ENCODE results near the gene AP5S1.
"Not testable (repeated sequence)": the region's sequence is repeated elsewhere in the genome, so short reads cannot be mapped to it uniquely, and the experiment has no call there.

Gene AP5S1

DNA sequence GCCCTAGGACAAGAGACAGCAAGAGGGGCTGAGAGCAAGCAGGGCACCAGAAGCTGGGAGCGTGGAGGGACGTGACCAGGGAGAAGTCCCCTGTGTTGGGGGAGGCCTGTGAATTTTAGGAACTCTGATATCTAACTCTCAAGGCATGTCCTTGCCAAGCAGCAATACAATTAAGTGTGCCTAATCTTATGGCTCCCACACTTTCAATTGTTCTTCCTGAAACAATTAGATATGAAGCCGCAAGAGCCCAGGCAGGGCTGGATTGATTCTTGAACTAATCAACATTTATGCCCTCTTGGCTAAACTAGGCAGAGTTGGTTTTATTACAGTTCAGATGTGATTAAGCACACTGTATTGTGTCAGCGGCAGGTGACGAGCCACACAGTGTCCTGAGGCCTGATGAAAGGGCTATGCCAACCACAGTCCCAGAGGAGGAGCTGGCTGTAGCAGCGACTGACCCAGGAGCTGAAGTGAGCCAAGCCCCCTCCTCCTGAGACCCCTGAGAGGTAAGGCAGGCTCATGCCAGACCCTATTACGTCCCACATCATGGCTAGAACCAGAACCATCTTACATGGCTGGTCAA lies 22.1 kb downstream of the AP5S1 start:
- no peak for DNase-seq (ENCODE audit: extremely low read depth in 1 of 2, low read depth in 1 of 2)

GRCh38 chr20:3843490-3843889 lies 23.1 kb downstream of the AP5S1 start:
- no peak for DNase-seq (ENCODE audit: extremely low read depth in 1 of 2, low read depth in 1 of 2)

DNA sequence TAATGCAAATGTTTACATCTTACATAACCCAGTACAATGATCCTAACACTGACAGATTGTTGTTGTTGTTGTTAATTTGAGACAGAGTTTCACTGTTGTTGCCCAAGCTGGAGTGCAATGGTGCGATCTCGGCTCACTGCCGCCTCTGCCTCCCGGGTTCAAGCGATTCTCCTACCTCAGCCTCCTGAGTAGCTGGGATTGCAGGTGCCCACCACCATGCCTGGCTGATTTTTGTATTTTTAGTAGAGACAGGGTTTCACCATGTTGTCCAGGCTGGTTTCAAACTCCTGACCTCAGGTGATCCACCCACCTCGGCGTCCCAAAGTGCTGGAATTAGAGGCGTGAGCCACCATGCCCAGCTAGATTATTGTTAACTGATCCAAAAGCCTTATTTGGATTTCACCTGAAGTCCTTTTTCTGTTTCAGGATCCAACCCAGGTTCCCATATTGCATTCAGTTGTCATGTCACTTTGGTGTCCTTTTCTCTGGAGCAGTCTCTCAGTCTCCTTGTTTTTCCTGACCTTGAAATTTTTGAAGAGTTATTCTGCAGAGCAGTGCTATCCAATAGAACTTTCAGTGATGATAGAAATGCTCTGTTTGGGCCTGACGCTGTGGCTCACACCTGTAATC lies 23.8 kb downstream of the AP5S1 start:
- not testable (repeated sequence) for DNase-seq (ENCODE audit: extremely low read depth in 1 of 2, low read depth in 1 of 2)

GRCh38 chr20:3846378-3846739 lies 26.0 kb downstream of the AP5S1 start:
- no peak for DNase-seq (ENCODE audit: extremely low read depth in 1 of 2, low read depth in 1 of 2)

- DNase-seq (ENCODE audit: extremely low read depth in 1 of 2, low read depth in 1 of 2) = peak; percentile 78 to 80
These were observed 26.5 kb downstream of the AP5S1 start, which contains the start of gene MAVS for GRCh38 chr20:3846740-3847428. Gene MAVS (plus strand): TSS chr20:3846834. CDS start chr20:3854625, 7,791 bp downstream.

- DNase-seq (ENCODE audit: extremely low read depth in 1 of 2, low read depth in 1 of 2) = no peak
These were observed 27.1 kb downstream of the AP5S1 start for GRCh38 chr20:3847429-3847940.

DNA sequence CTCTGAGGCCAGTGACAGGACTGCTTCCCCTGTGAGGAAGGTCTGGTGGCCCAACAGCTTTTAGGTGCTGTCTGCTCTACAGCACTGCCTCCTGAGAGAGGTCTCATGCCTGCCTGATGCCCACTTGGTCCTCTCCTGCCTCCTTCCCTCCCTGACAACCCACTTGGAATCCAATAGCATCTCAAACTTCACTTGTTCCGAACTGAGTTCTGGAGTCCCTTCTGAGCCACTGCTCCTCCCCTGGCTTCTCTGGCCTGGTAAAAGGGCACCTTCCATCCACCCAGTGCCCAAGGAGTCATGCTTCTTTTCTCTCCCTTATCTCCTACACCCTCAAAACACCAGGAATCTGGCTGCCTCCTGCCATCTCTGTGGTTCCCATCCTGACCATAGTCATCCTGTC lies 28.2 kb downstream of the AP5S1 start:
- DNase-seq (ENCODE audit: extremely low read depth in 1 of 2, low read depth in 1 of 2) = no peak

GRCh38 chr20:3854462-3854871 lies 34.1 kb downstream of the AP5S1 start:
- no peak for DNase-seq (ENCODE audit: extremely low read depth in 1 of 2, low read depth in 1 of 2)

DNA sequence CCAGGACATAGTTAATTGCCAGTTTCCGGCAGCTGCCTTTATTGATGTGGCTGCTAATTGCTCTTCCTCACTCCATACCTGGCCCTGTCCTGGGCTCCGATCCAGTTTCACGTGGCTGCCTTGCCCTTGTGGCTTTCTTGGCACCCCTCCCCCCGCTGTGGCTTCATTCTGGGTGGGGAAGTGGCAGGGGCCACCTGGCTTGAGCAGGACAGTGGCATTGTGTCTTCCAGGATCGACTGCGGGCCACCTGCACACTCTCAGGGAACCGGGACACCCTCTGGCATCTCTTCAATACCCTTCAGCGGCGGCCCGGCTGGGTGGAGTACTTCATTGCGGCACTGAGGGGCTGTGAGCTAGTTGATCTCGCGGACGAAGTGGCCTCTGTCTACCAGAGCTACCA lies 37.1 kb downstream of the AP5S1 start:
- DNase-seq (ENCODE audit: extremely low read depth in 1 of 2, low read depth in 1 of 2) = no peak

DNA sequence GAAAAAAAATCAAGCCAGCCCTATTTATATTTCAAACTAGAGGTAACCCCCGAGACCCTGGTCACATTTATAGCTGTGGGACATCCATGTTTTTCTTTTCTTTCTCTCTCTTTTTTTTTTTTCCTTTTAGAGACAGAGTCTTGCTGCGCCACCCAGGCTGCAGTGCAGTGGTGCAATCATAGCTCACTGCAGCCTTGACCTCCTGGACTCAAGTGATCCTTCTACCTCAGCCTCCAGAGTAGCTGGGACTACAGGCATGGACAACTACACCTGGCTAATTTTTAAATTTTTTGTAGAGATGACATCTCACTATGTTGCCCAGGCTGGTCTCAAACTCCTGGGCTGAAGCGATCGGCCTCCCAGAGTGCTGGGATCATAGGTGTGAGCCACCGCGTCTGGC lies 38.3 kb downstream of the AP5S1 start:
- no peak for DNase-seq (ENCODE audit: extremely low read depth in 1 of 2, low read depth in 1 of 2)

- no peak for DNase-seq (ENCODE audit: extremely low read depth in 1 of 2, low read depth in 1 of 2)
These were observed 40.8 kb downstream of the AP5S1 start for GRCh38 chr20:3861191-3861590.

DNA sequence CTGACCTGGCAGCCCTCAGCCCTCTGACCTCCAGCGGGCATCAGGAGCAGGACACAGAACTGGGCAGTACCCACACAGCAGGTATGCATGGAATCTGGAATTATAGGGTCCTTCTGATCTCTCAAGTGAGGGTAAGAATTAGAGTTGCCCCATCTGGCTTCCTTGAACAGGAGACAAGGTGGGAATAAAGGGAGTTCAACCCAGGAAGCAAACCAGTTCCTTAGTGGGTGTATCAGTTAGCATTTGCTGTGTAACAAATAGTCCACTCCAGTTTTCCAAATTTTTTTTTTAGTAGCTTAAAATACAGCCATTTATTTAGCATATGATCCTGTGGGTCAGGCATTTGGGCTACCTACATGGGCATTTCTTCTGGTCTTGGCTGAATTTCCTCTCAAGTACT lies 42.0 kb downstream of the AP5S1 start:
- DNase-seq (ENCODE audit: extremely low read depth in 1 of 2, low read depth in 1 of 2) = no peak

DNA sequence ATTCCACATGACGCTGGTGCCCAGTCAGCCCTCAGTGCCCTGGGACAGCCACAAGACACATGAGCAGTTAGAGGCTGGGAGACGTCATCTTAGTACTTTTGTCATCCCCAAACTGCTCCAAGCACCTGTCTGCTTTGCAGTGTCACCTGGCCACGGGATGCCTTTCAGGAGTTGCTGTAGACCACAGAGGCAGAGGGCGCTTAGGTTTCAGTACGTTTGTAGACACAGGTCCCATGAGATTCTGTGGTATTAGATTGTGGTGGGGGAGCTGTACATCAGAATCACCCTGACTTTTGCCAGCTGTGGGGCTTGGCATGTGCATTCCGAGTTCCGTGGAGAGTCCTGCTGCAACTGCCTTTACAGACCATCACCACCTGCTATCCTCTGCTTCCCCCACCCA lies 43.0 kb downstream of the AP5S1 start:
- no peak for DNase-seq (ENCODE audit: extremely low read depth in 1 of 2, low read depth in 1 of 2)

DNA sequence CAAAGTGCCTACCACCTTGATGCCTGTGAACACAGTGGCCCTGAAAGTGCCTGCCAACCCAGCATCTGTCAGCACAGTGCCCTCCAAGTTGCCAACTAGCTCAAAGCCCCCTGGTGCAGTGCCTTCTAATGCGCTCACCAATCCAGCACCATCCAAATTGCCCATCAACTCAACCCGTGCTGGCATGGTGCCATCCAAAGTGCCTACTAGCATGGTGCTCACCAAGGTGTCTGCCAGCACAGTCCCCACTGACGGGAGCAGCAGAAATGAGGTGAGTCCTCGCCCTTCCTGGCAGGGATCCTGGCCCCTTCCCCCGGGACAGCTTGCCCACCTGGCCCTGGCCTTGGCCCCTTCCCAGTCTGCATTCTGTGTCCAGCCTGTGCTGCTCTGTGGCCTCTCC lies 44.2 kb downstream of the AP5S1 start:
- no peak for DNase-seq (ENCODE audit: extremely low read depth in 1 of 2, low read depth in 1 of 2)

DNA sequence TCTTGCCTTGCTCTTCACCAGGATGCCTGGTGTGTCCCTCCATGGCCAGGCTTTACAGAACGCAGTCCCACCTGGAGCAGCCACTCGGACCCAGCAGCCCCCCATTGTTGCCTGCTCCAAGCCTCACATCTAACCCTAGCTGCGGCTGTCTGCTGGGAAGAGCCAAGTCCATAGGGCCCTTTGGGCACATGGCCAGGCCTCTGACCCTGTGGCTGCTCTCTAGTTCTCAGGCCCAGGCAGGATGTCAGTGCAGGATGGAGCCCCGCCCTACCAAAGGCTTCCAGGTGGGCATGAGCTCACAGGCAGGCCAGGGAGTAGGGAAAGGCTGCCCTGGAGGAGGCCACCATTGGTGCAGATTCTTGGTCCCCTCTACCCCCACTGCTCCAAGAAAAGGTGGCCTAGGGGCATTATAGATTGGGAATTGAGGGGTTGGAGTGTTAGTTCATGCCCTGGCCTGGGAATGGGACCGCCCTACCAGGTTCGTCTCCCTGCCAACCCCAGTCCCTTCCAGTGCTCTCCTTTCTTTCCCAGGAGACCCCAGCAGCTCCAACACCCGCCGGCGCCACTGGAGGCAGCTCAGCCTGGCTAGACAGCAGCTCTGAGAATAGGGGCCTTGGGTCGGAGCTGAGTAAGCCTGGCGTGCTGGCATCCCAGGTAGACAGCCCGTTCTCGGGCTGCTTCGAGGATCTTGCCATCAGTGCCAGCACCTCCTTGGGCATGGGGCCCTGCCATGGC lies 45.0 kb downstream of the AP5S1 start:
- no peak for DNase-seq (ENCODE audit: extremely low read depth in 1 of 2, low read depth in 1 of 2)

DNA sequence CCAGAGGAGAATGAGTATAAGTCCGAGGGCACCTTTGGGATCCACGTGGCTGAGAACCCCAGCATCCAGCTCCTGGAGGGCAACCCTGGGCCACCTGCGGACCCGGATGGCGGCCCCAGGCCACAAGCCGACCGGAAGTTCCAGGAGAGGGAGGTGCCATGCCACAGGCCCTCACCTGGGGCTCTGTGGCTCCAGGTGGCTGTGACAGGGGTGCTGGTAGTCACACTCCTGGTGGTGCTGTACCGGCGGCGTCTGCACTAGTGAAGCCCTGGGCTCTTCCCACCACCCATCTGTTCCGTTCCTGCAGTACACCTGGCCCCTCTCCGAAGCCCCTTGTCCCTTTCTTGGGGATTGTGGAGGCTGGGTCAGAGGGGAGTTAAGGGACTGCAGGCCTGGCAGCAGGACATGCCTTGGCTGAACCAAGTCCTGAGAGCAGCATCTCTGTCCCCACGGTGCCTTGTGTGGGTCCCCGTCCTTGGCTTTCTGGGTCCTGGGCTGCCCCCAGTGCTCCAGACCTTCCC lies 45.6 kb downstream of the AP5S1 start:
- no peak for DNase-seq (ENCODE audit: extremely low read depth in 1 of 2, low read depth in 1 of 2)

- DNase-seq (ENCODE audit: extremely low read depth in 1 of 2, low read depth in 1 of 2) = no peak
These were observed 46.1 kb downstream of the AP5S1 start for GRCh38 chr20:3866464-3866863.

DNA sequence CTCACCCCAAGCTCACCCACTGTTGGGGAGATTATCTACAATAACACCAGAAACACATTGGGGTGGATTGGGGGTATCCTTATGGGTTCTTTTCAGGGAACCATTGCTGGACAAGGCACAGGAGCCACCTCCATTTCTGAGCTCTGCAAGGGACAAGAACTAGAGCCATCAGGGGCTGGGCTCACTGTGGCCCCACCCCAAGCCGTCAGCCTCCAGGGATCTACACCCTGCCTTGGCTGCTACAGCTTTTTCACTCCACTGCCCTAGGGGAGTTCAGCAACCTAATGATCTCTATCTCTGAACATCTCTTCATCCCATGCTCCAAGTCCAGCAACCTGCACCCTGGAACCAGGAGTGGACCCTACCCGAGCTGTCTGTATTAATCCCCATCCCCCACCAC lies 47.5 kb downstream of the AP5S1 start:
- no peak for DNase-seq (ENCODE audit: extremely low read depth in 1 of 2, low read depth in 1 of 2)

GRCh38 chr20:3869839-3870634 lies 49.7 kb downstream of the AP5S1 start:
- no peak for DNase-seq (ENCODE audit: extremely low read depth in 1 of 2, low read depth in 1 of 2)

- DNase-seq (ENCODE audit: extremely low read depth in 1 of 2, low read depth in 1 of 2) = no peak
These were observed 51.4 kb downstream of the AP5S1 start for GRCh38 chr20:3871550-3872265.

Measured in stimulated activated CD8-positive, alpha-beta memory T cell treated with anti-CD3 and anti-CD28 coated beads, Interleukin-7, amount 100 ng/mL, for 48 hours (primary cell).